ENCODE results near the gene ARPC1B.

DNA sequence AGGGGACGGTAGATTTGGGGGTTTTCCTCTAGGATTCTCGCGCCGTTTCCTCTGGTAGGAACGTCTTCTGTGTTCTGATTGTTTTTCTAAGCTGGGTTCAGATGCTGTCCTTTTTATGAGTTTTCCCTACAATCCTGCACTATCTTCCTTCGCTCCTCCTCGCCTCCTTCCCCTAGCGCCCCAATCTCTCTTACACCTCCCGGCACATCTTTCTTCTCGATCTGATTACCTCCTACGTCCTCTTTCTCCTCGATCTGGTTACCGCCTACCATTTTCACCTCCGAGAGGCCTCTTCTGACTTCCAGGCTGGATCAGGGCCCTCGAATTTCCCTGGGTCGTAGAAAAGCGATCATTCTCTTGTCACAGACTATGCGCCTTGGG lies 34.7 kb downstream of the ARPC1B start:
- TF ChIP-seq RAD21 (IDR thresholded peaks at IDR 0.05; ENCODE audit: low read length) (no peak), POLR2AphosphoS5 (IDR thresholded peaks at IDR 0.05; ENCODE audit: low read depth, low read length) (no peak), GATA2 (CRISPR knock-in tag; IDR thresholded peaks at IDR 0.05) (no peak), TCF12 (IDR thresholded peaks at IDR 0.05) (no peak), YY1 (IDR thresholded peaks at IDR 0.05; ENCODE audit: low read depth) (no peak), EZH2phosphoT487 (IDR thresholded peaks at IDR 0.05; ENCODE audit: borderline replicate concordance, low read depth) (no peak), RFX5 (IDR thresholded peaks at IDR 0.05; ENCODE audit: low read length) (no peak)
- TF ChIP-seq, protein P1, sequence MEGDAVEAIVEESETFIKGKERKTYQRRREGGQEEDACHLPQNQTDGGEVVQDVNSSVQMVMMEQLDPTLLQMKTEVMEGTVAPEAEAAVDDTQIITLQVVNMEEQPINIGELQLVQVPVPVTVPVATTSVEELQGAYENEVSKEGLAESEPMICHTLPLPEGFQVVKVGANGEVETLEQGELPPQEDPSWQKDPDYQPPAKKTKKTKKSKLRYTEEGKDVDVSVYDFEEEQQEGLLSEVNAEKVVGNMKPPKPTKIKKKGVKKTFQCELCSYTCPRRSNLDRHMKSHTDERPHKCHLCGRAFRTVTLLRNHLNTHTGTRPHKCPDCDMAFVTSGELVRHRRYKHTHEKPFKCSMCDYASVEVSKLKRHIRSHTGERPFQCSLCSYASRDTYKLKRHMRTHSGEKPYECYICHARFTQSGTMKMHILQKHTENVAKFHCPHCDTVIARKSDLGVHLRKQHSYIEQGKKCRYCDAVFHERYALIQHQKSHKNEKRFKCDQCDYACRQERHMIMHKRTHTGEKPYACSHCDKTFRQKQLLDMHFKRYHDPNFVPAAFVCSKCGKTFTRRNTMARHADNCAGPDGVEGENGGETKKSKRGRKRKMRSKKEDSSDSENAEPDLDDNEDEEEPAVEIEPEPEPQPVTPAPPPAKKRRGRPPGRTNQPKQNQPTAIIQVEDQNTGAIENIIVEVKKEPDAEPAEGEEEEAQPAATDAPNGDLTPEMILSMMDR (IDR thresholded peaks at IDR 0.05), result no peak
- TF ChIP-seq, protein P2, sequence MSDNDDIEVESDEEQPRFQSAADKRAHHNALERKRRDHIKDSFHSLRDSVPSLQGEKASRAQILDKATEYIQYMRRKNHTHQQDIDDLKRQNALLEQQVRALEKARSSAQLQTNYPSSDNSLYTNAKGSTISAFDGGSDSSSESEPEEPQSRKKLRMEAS (IDR thresholded peaks at IDR 0.05; ENCODE audit: low read depth), result no peak
- TF ChIP-seq, protein P3, sequence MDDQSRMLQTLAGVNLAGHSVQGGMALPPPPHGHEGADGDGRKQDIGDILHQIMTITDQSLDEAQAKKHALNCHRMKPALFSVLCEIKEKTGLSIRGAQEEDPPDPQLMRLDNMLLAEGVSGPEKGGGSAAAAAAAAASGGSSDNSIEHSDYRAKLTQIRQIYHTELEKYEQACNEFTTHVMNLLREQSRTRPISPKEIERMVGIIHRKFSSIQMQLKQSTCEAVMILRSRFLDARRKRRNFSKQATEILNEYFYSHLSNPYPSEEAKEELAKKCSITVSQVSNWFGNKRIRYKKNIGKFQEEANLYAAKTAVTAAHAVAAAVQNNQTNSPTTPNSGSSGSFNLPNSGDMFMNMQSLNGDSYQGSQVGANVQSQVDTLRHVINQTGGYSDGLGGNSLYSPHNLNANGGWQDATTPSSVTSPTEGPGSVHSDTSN (IDR thresholded peaks at IDR 0.05), result no peak

Data from SK-N-SH (cell line).